Testis (tissue), 2 donors: ENCODE measurements around the gene SRR.

ENCODE experiments used
- CTCF ChIP-seq, 3 experiments: fragments of 450-650 bp in 2 of 3; fragments of 200-600 bp in 1 of 3; sonication (generic) in 1 of 3; IDR thresholded peaks; one replicate each; pipeline ENCODE4 v1.5.1; 2016 to 2019; ENCODE audit warnings: antibody characterized with exemption in 3 of 3, mild to moderate bottlenecking in 2 of 3, moderate library complexity in 1 of 3
- POLR2A ChIP-seq: fragments of 450-650 bp; IDR thresholded peaks from one replicate; pipeline ENCODE4 v1.6.1; 2017; ENCODE audit warnings: antibody characterized with exemption, mild to moderate bottlenecking, moderate library complexity

- TF ChIP-seq POLR2A (no peak), CTCF (IDR thresholded peaks at IDR 0.05) (no peak)
Measured at GRCh38 chr17:2321399-2321798, 17.6 kb downstream of the SRR start.
